Thymus (tissue), 11 donors: Measurements from ENCODE around the gene SH3TC2. TPM values are rescaled to one million over a fixed set of nuclear protein-coding genes. Genes with fewer than 3 reads are reported as not detected.

Experiments
- DNase-seq, 9 donors: peaks; one replicate each; pipeline ENCODE4 v3.0.0-alpha.2; 2013; ENCODE audit warnings: low spot score in 9 of 9, low read depth in 6 of 9, missing footprints in 1 of 9
- H3K27ac ChIP-seq, 2 donors: one replicate each; pipeline ENCODE4 v1.5.1; 2013; ENCODE audit warnings: control low read depth in 1 of 2, low read depth in 1 of 2, low read length in 1 of 2, mild to moderate bottlenecking in 1 of 2, moderate library complexity in 1 of 2
- H3K27me3 ChIP-seq, 2 donors: one replicate each; pipeline ENCODE4 v1.5.1; 2013; ENCODE audit warnings: low read length in 1 of 2; ENCODE audit not compliant: control insufficient read depth in 2 of 2, insufficient read depth in 1 of 2
- H3K36me3 ChIP-seq, 2 donors: one replicate each; pipeline ENCODE4 v1.5.1; 2013; ENCODE audit warnings: low read length in 1 of 2, mild to moderate bottlenecking in 1 of 2, moderate library complexity in 1 of 2; ENCODE audit not compliant: control insufficient read depth in 2 of 2, insufficient read depth in 2 of 2
- H3K4me1 ChIP-seq, 2 donors: one replicate each; pipeline ENCODE4 v1.5.1; 2013; ENCODE audit warnings: low read length in 2 of 2; ENCODE audit not compliant: control insufficient read depth in 2 of 2, insufficient read depth in 2 of 2
- H3K4me3 ChIP-seq, 2 donors: one replicate each; pipeline ENCODE4 v1.5.1; 2013; ENCODE audit warnings: low read length in 2 of 2, control low read depth in 1 of 2, mild to moderate bottlenecking in 1 of 2
- H3K9me3 ChIP-seq, 2 donors: one replicate each; pipeline ENCODE4 v1.5.1; 2013; ENCODE audit warnings: low read length in 1 of 2, mild to moderate bottlenecking in 1 of 2; ENCODE audit not compliant: control insufficient read depth in 2 of 2, insufficient read depth in 1 of 2
- WGBS: extraction: QIAGEN DNeasy Blood & Tissue Kit; methylation state at CpG from one replicate; pipeline ENCODE4 v1.1.7; 2013; 5-methylcytosine and 5-hydroxymethylcytosine counted together
- polyA plus RNA-seq: library from polyadenylated mRNA; stranded (reverse); fragments of 200-250 nt; gene quantifications from one replicate; pipeline ENCODE4 v1.2.3, GENCODE V29; 2013
- total RNA-seq: library from RNA; stranded (reverse); fragments of 120-200 nt; gene quantifications from one replicate; pipeline ENCODE4 v1.2.4, GENCODE V29; 2013
- donor health status: healthy.

The SH3TC2 gene
- total and polyA plus RNA-seq, 2 donors: 0.24 to 0.48 TPM

- WGBS: 97% methylated on average over 2 of the region's 2 CpGs
- H3K27me3 ChIP-seq: no peaks in the 10 kb centered on the region
- no peaks in the 10 kb centered on the region for H3K4me1 ChIP-seq
- no peak for DNase-seq
- no peaks in the 10 kb centered on the region for H3K36me3 ChIP-seq
- no peak overlapping the region for H3K4me3 ChIP-seq
- no peak overlapping the region for H3K27ac ChIP-seq
- H3K9me3 ChIP-seq: no peaks in the 10 kb centered on the region
Observed at GRCh38 chr5:149069711-149070110, 6.8 kb upstream of the SH3TC2 start.

- no peaks in the 10 kb centered on the region for H3K36me3 ChIP-seq
- H3K27ac ChIP-seq: no peak overlapping the region
- no peak for DNase-seq
- 94% methylated on average over 2 of the region's 2 CpGs for WGBS
- no peaks in the 10 kb centered on the region for H3K27me3 ChIP-seq
- H3K9me3 ChIP-seq: no peaks in the 10 kb centered on the region
- H3K4me3 ChIP-seq: no peak overlapping the region
- H3K4me1 ChIP-seq: no peaks in the 10 kb centered on the region
Observed at GRCh38 chr5:149063896-149064478, 1.1 kb upstream of the SH3TC2 start.

DNA sequence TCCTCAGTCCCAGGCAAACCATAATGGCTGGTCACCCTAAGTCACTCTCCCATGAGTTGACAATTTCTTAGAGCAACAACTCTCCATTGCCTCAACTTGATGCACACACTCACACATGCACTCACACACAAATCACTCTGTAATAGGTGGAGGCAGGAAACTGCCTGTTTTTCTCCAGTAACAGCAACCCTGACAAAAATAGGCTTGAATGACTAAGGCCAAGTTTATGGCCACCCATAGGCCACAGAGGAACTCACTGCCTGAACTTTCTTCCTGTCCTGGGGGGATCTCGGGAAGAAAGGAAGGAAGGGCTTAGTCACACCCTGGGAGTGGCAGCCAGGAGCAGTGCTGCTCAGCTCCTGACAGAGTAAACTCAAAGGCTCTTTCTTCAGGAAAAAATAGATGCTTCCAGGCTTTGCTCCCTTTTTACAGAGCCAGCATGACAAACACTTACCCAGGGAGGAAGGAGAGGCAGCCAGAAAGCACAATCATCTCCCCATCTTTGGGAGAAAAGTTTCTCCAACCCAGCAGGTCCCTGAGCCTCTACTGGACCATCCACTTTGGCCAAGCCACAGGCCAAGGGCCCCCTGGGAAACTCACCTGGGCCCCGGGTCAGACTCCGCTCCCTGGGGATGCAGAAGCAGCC is 368 bp downstream of the SH3TC2 start:
- DNase-seq: no peak
- H3K27me3 ChIP-seq: no peaks in the 10 kb centered on the region
- no peaks in the 10 kb centered on the region for H3K36me3 ChIP-seq
- H3K4me1 ChIP-seq: no peaks in the 10 kb centered on the region
- H3K4me3 ChIP-seq: no peak overlapping the region
- no peaks in the 10 kb centered on the region for H3K9me3 ChIP-seq
- whole genome bisulfite sequencing: 59% methylated on average over 3 of the region's 3 CpGs
- peak overlapping the region in 1 of 2 donors; percentile 19 for H3K27ac ChIP-seq

- 98% methylated on average over 4 of the region's 4 CpGs for WGBS
- no peaks in the 10 kb centered on the region for H3K27me3 ChIP-seq
- no peaks in the 10 kb centered on the region for H3K36me3 ChIP-seq
Observed at GRCh38 chr5:149061341-149061740, 1.5 kb downstream of the SH3TC2 start.

GRCh38 chr5:149060325-149060724 is 2.5 kb downstream of the SH3TC2 start:
- no peak for DNase-seq
- Histone ChIP-seq H3K27ac (no peak overlapping the region), H3K4me3 (no peak overlapping the region), H3K27me3 (no peaks in the 10 kb centered on the region), H3K9me3 (no peaks in the 10 kb centered on the region), H3K4me1 (no peaks in the 10 kb centered on the region), H3K36me3 (no peaks in the 10 kb centered on the region)
- WGBS: 13% methylated on average over 1 of the region's 1 CpG

More at GRCh38 chr5:149061341-149061740, 1.5 kb downstream of the SH3TC2 start:
- H3K4me1 ChIP-seq: no peaks in the 10 kb centered on the region
- DNase-seq: no peak
- no peak overlapping the region for H3K27ac ChIP-seq
- H3K9me3 ChIP-seq: no peaks in the 10 kb centered on the region
- no peak overlapping the region for H3K4me3 ChIP-seq

DNA sequence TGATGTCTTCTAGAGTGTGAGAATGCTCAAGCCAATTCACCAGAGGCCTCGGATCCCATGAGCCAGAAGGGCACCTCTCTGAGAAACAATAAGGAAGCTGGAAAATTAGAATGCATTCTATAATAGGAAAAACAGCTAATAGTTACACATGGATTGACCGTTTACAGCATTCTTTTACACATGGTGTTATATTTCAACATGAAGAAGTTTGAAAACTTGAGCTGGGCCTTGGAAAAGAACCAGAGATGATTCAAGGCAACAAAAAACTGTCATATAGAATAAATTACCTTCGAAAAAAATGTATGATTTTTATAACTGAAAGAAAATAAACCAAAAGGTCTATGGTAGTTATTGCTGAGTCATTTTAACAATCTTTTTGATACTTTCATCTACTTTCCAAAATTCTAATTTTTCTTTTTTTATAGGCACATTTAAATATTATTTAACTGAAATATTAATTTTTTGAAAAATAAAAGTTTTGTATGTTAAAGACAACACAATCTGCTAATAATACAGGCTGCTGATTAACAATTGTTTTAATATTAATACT is 6.2 kb downstream of the SH3TC2 start:
- Histone ChIP-seq H3K27me3 (no peaks in the 10 kb centered on the region), H3K4me3 (no peak overlapping the region), H3K4me1 (no peaks in the 10 kb centered on the region), H3K27ac (no peak overlapping the region), H3K36me3 (no peaks in the 10 kb centered on the region), H3K9me3 (no peaks in the 10 kb centered on the region)
- WGBS: 88% methylated on average over 3 of the region's 3 CpGs
- DNase-seq: no peak

- Histone ChIP-seq H3K4me1 (no peaks in the 10 kb centered on the region), H3K27ac (no peak overlapping the region), H3K27me3 (no peaks in the 10 kb centered on the region), H3K4me3 (no peak overlapping the region), H3K9me3 (no peaks in the 10 kb centered on the region), H3K36me3 (no peaks in the 10 kb centered on the region)
- DNase-seq: no peak
- 98% methylated on average over 2 of the region's 2 CpGs for WGBS
Observed at GRCh38 chr5:149054416-149054815, 8.4 kb downstream of the SH3TC2 start.

DNA sequence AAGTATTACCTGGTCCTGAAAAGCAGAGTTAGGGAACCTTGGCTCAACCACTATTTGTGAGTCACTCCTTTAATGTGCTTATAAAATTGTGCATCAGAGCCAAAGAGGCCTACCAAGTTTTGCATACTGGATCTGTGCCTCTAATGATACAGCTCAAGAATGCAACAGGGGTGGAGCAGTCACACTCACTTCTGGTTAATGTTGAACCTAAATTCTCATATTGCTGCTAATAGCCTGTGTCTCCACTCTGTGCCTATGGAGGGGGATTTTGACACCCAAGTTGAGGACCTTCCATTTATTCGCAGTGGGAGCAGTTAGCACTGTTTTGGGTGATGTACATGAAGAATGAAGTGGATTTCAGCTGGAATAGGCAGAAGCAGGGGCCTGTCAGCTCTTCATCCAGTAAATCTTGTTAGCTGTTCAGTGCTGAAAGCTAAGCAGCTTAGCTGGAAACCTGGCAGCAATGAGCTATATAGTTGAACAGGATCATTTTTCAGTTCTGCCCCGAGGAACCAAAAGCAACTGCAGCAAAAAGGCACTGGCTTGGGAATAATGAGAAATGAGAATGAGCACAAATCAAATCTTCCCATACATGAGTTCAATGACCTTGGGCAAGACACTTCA is 9.7 kb downstream of the SH3TC2 start:
- no peaks in the 10 kb centered on the region for H3K9me3 ChIP-seq
- no peak overlapping the region for H3K4me3 ChIP-seq
- no peak for DNase-seq
- no peak overlapping the region for H3K27ac ChIP-seq
- no peaks in the 10 kb centered on the region for H3K4me1 ChIP-seq
- H3K27me3 ChIP-seq: no peaks in the 10 kb centered on the region
- no peaks in the 10 kb centered on the region for H3K36me3 ChIP-seq
- 90% methylated on average over 2 of the region's 2 CpGs for WGBS

GRCh38 chr5:149049371-149049781 is 13.5 kb downstream of the SH3TC2 start:
- Histone ChIP-seq H3K4me1 (no peaks in the 10 kb centered on the region), H3K9me3 (no peaks in the 10 kb centered on the region), H3K36me3 (no peaks in the 10 kb centered on the region), H3K4me3 (no peak overlapping the region), H3K27me3 (no peaks in the 10 kb centered on the region), H3K27ac (no peak overlapping the region)
- WGBS: 94% methylated on average over 3 of the region's 3 CpGs
- DNase-seq: no peak
